ENCODE data around the gene SRC. TPM values are rescaled to one million over a fixed set of nuclear protein-coding genes. Genes with fewer than 3 reads are reported as not detected.

Gene SRC
- polyA plus RNA-seq, 1 of the 3 experiments (the other 2 are of a cell fraction), result 23.8 TPM

DNA sequence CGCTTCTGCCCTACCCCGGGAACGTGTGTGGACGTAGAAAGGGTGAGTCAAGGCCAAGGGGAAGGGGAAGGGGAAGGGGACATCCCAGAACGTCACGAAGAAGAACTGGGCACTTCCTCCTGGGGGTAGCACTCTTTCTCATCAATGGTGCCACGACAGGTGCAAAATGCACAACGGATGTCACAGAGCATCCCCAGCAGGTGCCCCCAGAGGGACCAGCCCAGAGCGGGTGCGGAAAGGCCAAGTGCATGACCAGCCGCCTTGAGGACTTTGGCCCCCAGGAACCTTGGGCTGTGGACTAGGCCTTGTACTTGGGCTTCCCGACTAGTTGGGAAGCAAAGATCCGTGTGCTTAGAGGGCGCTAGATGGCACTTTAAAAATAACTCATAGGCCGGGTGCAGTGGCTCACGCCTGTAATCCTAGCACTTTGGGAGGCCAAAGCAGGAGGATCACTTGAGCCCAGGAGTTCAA, 12.1 kb upstream of the SRC start:
- TF ChIP-seq, protein P1, sequence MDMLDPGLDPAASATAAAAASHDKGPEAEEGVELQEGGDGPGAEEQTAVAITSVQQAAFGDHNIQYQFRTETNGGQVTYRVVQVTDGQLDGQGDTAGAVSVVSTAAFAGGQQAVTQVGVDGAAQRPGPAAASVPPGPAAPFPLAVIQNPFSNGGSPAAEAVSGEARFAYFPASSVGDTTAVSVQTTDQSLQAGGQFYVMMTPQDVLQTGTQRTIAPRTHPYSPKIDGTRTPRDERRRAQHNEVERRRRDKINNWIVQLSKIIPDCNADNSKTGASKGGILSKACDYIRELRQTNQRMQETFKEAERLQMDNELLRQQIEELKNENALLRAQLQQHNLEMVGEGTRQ (IDR thresholded peaks at IDR 0.05; ENCODE audit: borderline replicate concordance, low read depth, low read length), result no peak
- Histone ChIP-seq H3K9me3 (no peaks in the 10 kb centered on the region), H3K79me2 (ENCODE audit: insufficient read depth) (no peaks in the 10 kb centered on the region), H3K27me3 (ENCODE audit: insufficient read depth) (no peaks in the 10 kb centered on the region), H4K20me1 (ENCODE audit: insufficient read depth) (no peaks in the 10 kb centered on the region), H3K27ac (ENCODE audit: low read depth in 2 of 2, low read length in 1 of 2) (peak overlapping the region in 1 of 2 experiments; percentile 87; a peak in 2 of 4 replicates), H3K4me2 (no peak overlapping the region), H3F3A (replicated peaks; ENCODE audit: insufficient read depth) (no peaks in the 10 kb centered on the region), H3K9me2 (no peaks in the 10 kb centered on the region), H2AFZ (ENCODE audit: low read depth) (no peak overlapping the region), H3K36me3 (replicated peaks in 1 of 2; ENCODE audit: control insufficient read depth in 1 of 2, insufficient read depth in 2 of 2, low read length in 1 of 2) (no peaks in the 10 kb centered on the region), H3K9ac (no peak overlapping the region), H3K4me3 (ENCODE audit: low read depth in 2 of 2, low read length in 1 of 2) (no peak overlapping the region), H3K4me1 (ENCODE audit: control insufficient read depth in 1 of 2, insufficient read depth in 2 of 2, low read depth in 1 of 2, low read length in 1 of 2) (peaks cover 0 to 47% of the 10 kb centered on the region in 2 experiments; a peak in 2 of 4 replicates)
- ChIA-PET POLR2A (no interaction called here), CTCF (interaction anchor here (1.8 kb wide), 1 partner anchor 10 kb away, joined by 6 read pairs; no protein-coding TSS in a partner anchor)
- WGBS (ENCODE audit: low lambda C conversion rate), result 89% methylated on average over 12 of the region's 16 CpGs
- no peak for DNase-seq

DNA sequence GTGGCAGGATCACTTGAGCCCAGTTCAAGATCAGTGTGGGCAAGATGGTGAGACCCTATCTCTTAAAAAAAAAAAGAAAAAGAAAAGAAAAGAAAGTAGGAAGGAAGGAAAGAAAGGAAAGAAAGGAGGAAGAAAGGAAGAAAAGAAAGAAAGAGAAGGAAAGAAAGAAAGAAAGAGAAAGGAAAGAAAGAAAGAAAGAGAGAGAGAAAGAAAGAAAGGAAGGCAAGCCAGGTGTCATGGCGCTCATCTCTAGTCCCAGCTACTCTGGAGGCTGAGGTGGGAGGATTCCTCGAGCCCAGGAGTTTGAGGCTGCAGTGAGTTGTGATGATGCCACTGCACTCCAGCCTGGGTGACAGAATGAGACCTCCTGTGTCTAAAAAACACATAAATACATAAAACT, 11.5 kb upstream of the SRC start:
- CTCF ChIA-PET, result interaction anchor here (0.8 to 1.8 kb wide), 2 partner anchors 10 to 14 kb away, joined by 3 to 6 read pairs; no protein-coding TSS in a partner anchor
- Histone ChIP-seq H3K27me3 (ENCODE audit: insufficient read depth) (no peaks in the 10 kb centered on the region), H3K9ac (no peak overlapping the region), H3K79me2 (ENCODE audit: insufficient read depth) (no peaks in the 10 kb centered on the region), H3K4me1 (ENCODE audit: control insufficient read depth in 1 of 2, insufficient read depth in 2 of 2, low read depth in 1 of 2, low read length in 1 of 2) (peaks cover 0 to 47% of the 10 kb centered on the region in 2 experiments; a peak in 2 of 4 replicates), H3K4me3 (ENCODE audit: low read depth in 2 of 2, low read length in 1 of 2) (no peak overlapping the region), H2AFZ (ENCODE audit: low read depth) (no peak overlapping the region), H3K27ac (ENCODE audit: low read depth in 2 of 2, low read length in 1 of 2) (no peak overlapping the region), H4K20me1 (ENCODE audit: insufficient read depth) (no peaks in the 10 kb centered on the region), H3K36me3 (replicated peaks in 1 of 2; ENCODE audit: control insufficient read depth in 1 of 2, insufficient read depth in 2 of 2, low read length in 1 of 2) (no peaks in the 10 kb centered on the region), H3F3A (replicated peaks; ENCODE audit: insufficient read depth) (no peaks in the 10 kb centered on the region), H3K9me3 (no peaks in the 10 kb centered on the region), H3K9me2 (no peaks in the 10 kb centered on the region), H3K4me2 (no peak overlapping the region)
- POLR2A ChIA-PET, result no interaction called here
- WGBS (ENCODE audit: low lambda C conversion rate), result 98% methylated on average over 2 of the region's 2 CpGs
- no peak for DNase-seq
- TF ChIP-seq, protein P2, sequence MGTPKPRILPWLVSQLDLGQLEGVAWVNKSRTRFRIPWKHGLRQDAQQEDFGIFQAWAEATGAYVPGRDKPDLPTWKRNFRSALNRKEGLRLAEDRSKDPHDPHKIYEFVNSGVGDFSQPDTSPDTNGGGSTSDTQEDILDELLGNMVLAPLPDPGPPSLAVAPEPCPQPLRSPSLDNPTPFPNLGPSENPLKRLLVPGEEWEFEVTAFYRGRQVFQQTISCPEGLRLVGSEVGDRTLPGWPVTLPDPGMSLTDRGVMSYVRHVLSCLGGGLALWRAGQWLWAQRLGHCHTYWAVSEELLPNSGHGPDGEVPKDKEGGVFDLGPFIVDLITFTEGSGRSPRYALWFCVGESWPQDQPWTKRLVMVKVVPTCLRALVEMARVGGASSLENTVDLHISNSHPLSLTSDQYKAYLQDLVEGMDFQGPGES (IDR thresholded peaks at IDR 0.05; ENCODE audit: low read depth, low read length), result no peak
- TF ChIP-seq GATA2 (CRISPR knock-in tag; IDR thresholded peaks at IDR 0.05) (no peak), RXRA (IDR thresholded peaks at IDR 0.05; ENCODE audit: borderline replicate concordance, low read depth) (no peak), JUND (IDR thresholded peaks at IDR 0.05) (no peak), FOXJ3 (CRISPR knock-in tag; IDR thresholded peaks at IDR 0.05) (no peak)
- TF ChIP-seq, protein P1 (IDR thresholded peaks at IDR 0.05; ENCODE audit: borderline replicate concordance, low read depth, low read length), result no peak

Data from SK-N-SH (cell line).